PFSK-1 (cell line): ENCODE data around the gene FFAR2.

Experiments used
- POLR2AphosphoS5 ChIP-seq: IDR thresholded peaks from 2 replicates; pipeline ENCODE4 v1.6.1; 2012; ENCODE audit warnings: low read depth, mild to moderate bottlenecking, control low read depth, low read length, moderate library complexity
- SIN3A ChIP-seq: IDR thresholded peaks from 2 replicates; pipeline ENCODE4 v1.6.1; 2012; ENCODE audit warnings: mild to moderate bottlenecking, low read length, moderate library complexity, borderline replicate concordance; ENCODE audit not compliant: insufficient read depth
- TAF1 ChIP-seq: IDR thresholded peaks from 2 replicates; pipeline ENCODE4 v1.6.1; 2012; ENCODE audit warnings: low read length, control low read depth, borderline replicate concordance; ENCODE audit not compliant: insufficient read depth
- TF ChIP-seq, protein P1 (sequence below), 2 experiments: IDR thresholded peaks; 2 replicates each; pipeline versions ENCODE4 v1.6.1 to v1.8.0; 2011 to 2012; ENCODE audit warnings: low read depth in 2 of 2, low read length in 2 of 2, control low read depth in 1 of 2, inconsistent platforms in 1 of 2, mild to moderate bottlenecking in 1 of 2, moderate library complexity in 1 of 2; ENCODE audit not compliant: insufficient read depth in 1 of 2

DNA sequence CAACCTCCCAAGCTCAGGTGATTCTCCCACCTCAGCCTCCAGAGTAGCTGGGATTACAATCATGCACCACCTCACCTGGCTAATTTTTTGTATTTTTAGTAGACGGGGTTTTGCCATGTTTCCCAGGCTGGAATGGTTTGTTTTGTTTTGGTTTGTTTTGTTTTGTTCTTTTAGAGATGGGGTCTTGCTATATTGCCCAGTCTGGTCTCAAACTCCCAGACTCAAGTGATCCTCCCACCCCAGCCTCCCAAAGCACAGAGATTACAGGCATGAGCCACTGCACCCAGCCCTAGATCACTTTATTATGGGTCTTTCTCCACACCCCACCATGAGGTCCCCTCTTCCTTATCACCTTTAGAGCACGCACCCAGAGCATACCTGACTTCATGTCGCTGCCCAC is 50.2 kb downstream of the FFAR2 start:
- TF ChIP-seq TAF1, result no peak
- TF ChIP-seq POLR2AphosphoS5, result no peak
- TF ChIP-seq SIN3A, result no peak
- TF ChIP-seq, protein P1, sequence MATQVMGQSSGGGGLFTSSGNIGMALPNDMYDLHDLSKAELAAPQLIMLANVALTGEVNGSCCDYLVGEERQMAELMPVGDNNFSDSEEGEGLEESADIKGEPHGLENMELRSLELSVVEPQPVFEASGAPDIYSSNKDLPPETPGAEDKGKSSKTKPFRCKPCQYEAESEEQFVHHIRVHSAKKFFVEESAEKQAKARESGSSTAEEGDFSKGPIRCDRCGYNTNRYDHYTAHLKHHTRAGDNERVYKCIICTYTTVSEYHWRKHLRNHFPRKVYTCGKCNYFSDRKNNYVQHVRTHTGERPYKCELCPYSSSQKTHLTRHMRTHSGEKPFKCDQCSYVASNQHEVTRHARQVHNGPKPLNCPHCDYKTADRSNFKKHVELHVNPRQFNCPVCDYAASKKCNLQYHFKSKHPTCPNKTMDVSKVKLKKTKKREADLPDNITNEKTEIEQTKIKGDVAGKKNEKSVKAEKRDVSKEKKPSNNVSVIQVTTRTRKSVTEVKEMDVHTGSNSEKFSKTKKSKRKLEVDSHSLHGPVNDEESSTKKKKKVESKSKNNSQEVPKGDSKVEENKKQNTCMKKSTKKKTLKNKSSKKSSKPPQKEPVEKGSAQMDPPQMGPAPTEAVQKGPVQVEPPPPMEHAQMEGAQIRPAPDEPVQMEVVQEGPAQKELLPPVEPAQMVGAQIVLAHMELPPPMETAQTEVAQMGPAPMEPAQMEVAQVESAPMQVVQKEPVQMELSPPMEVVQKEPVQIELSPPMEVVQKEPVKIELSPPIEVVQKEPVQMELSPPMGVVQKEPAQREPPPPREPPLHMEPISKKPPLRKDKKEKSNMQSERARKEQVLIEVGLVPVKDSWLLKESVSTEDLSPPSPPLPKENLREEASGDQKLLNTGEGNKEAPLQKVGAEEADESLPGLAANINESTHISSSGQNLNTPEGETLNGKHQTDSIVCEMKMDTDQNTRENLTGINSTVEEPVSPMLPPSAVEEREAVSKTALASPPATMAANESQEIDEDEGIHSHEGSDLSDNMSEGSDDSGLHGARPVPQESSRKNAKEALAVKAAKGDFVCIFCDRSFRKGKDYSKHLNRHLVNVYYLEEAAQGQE (IDR thresholded peaks at IDR 0.05; ENCODE audit: insufficient read depth in 1 of 2, low read depth in 2 of 2, low read length in 2 of 2), result no peak
